Testis (tissue), 2 donors: Measurements from ENCODE around the gene C16orf78.

Experiments
- POLR2A ChIP-seq: fragments of 450-650 bp; IDR thresholded peaks from one replicate; pipeline ENCODE4 v1.6.1; 2017; ENCODE audit warnings: antibody characterized with exemption, mild to moderate bottlenecking, moderate library complexity
- TF ChIP-seq, protein P1 (sequence below), 3 experiments: fragments of 450-650 bp in 2 of 3; fragments of 200-600 bp in 1 of 3; sonication (generic) in 1 of 3; IDR thresholded peaks; one replicate each; pipeline ENCODE4 v1.5.1; 2016 to 2019; ENCODE audit warnings: antibody characterized with exemption in 3 of 3, mild to moderate bottlenecking in 2 of 3, moderate library complexity in 1 of 3

GRCh38 chr16:49427771-49428170 is 54.2 kb downstream of the C16orf78 start:
- TF ChIP-seq, protein P1, sequence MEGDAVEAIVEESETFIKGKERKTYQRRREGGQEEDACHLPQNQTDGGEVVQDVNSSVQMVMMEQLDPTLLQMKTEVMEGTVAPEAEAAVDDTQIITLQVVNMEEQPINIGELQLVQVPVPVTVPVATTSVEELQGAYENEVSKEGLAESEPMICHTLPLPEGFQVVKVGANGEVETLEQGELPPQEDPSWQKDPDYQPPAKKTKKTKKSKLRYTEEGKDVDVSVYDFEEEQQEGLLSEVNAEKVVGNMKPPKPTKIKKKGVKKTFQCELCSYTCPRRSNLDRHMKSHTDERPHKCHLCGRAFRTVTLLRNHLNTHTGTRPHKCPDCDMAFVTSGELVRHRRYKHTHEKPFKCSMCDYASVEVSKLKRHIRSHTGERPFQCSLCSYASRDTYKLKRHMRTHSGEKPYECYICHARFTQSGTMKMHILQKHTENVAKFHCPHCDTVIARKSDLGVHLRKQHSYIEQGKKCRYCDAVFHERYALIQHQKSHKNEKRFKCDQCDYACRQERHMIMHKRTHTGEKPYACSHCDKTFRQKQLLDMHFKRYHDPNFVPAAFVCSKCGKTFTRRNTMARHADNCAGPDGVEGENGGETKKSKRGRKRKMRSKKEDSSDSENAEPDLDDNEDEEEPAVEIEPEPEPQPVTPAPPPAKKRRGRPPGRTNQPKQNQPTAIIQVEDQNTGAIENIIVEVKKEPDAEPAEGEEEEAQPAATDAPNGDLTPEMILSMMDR (IDR thresholded peaks at IDR 0.05), result no peak
- TF ChIP-seq POLR2A, result no peak
